ENCODE results near the gene C10orf62.

- TF ChIP-seq CTCF (IDR thresholded peaks at IDR 0.05): peak in 1 of 7 experiments; percentile 4
- no peak for TF ChIP-seq POLR2A (IDR thresholded peaks at IDR 0.05)
Measured at GRCh38 chr10:97574374-97575126, 15.0 kb upstream of the C10orf62 start.

All from body of pancreas (tissue), 4 donors.